ENCODE measurements around the gene RAB15.

Gene RAB15

GRCh38 chr14:64995291-64995690 is 23.2 kb upstream of the RAB15 start:
- Histone ChIP-seq H4K20me1 (ENCODE audit: low read depth, low read length) (0 out of 2 replicates have a peak, but pooled peaks cover 6% of the 10 kb centered on the region), H3K36me3 (ENCODE audit: low read length) (no peaks in the 10 kb centered on the region), H3F3A (ENCODE audit: insufficient read depth) (no peaks in the 10 kb centered on the region), H3K4me2 (ENCODE audit: low read depth, low read length, poor library complexity, severe bottlenecking) (no peak overlapping the region), H3K9me2 (replicated peaks; ENCODE audit: insufficient read depth, low read length) (no peaks in the 10 kb centered on the region), H3K27me3 (ENCODE audit: low read length) (no peaks in the 10 kb centered on the region), H3K9ac (ENCODE audit: low read length) (no peak overlapping the region), H3K79me2 (ENCODE audit: insufficient read depth, low read length) (no peaks in the 10 kb centered on the region; the same call in 1 of the 2 replicates), H3K4me3 (ENCODE audit: insufficient read depth, low read length, poor library complexity, severe bottlenecking) (no peak overlapping the region), H2AFZ (ENCODE audit: low read depth, low read length, severe bottlenecking) (no peak overlapping the region), H3K27ac (ENCODE audit: low read depth, low read length) (no peak overlapping the region), H3K9me3 (ENCODE audit: insufficient read depth, low read length) (no peaks in the 10 kb centered on the region)
- TF ChIP-seq EZH2phosphoT487 (conservative IDR thresholded peaks at IDR 0.05; ENCODE audit: low read length) (no peak), CTCF (IDR thresholded peaks at IDR 0.05; ENCODE audit: insufficient read depth, low read length, poor library complexity, severe bottlenecking) (no peak)

- 0 out of 2 replicates have a peak, but pooled peaks cover 1% of the 10 kb centered on the region for H4K20me1 ChIP-seq (ENCODE audit: low read depth, low read length)
- H3F3A ChIP-seq (ENCODE audit: insufficient read depth) = no peaks in the 10 kb centered on the region
- TF ChIP-seq EZH2phosphoT487 (conservative IDR thresholded peaks at IDR 0.05; ENCODE audit: low read length) (no peak), CTCF (IDR thresholded peaks at IDR 0.05; ENCODE audit: insufficient read depth, low read length, poor library complexity, severe bottlenecking) (no peak)
- no peaks in the 10 kb centered on the region for H3K27me3 ChIP-seq (ENCODE audit: low read length)
- no peak overlapping the region for H2AFZ ChIP-seq (ENCODE audit: low read depth, low read length, severe bottlenecking)
- no peak overlapping the region for H3K9ac ChIP-seq (ENCODE audit: low read length)
- no peaks in the 10 kb centered on the region for H3K9me3 ChIP-seq (ENCODE audit: insufficient read depth, low read length)
- no peaks in the 10 kb centered on the region for H3K36me3 ChIP-seq (ENCODE audit: low read length)
- no peaks in the 10 kb centered on the region for H3K9me2 ChIP-seq (replicated peaks; ENCODE audit: insufficient read depth, low read length)
- H3K27ac ChIP-seq (ENCODE audit: low read depth, low read length) = no peak overlapping the region
- no peak overlapping the region for H3K4me3 ChIP-seq (ENCODE audit: insufficient read depth, low read length, poor library complexity, severe bottlenecking)
- no peak overlapping the region for H3K4me2 ChIP-seq (ENCODE audit: low read depth, low read length, poor library complexity, severe bottlenecking)
- peaks cover 3% of the 10 kb centered on the region; the same call in 1 of the 2 replicates for H3K79me2 ChIP-seq (ENCODE audit: insufficient read depth, low read length)
Measured at GRCh38 chr14:64994540-64994939, 22.4 kb upstream of the RAB15 start.

DNA sequence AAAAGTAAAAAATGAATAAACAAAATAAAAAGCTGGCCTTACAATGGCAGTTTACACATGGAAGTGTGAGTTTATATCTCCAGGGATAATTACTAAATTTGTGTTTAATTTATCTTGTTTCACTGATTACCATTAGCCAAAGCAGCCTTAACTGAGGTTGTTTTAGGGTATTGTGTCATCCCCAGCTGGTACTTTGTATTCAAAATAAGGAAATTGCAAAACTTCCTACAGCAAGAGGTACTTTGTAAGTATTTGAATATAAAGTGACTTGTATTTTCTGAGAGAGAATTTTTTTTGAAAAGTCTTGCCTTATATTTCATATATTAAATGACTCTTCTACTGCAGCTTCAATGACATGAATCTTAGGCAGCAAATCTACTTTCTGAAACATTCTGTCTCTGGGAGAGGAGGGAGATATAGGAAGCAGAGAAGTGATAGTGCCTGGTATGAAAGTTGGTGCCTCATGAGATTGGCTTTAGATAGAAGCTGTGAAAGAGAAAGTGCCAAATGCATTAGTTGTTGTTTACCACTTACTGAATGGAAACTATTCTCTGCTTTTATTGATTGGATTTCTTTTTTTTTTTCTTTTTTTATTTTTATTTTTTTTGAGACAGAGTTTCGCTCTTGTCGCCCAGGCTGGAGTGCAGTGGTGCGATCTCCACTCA is 21.3 kb upstream of the RAB15 start:
- no peaks in the 10 kb centered on the region for H3K9me3 ChIP-seq (ENCODE audit: insufficient read depth, low read length)
- no peak overlapping the region for H2AFZ ChIP-seq (ENCODE audit: low read depth, low read length, severe bottlenecking)
- no peaks in the 10 kb centered on the region for H3K27me3 ChIP-seq (ENCODE audit: low read length)
- H3F3A ChIP-seq (ENCODE audit: insufficient read depth) = no peaks in the 10 kb centered on the region
- peaks cover 13% of the 10 kb centered on the region; the same call in 1 of the 2 replicates for H3K79me2 ChIP-seq (ENCODE audit: insufficient read depth, low read length)
- H3K9ac ChIP-seq (ENCODE audit: low read length) = no peak overlapping the region
- no peak for TF ChIP-seq EZH2phosphoT487 (conservative IDR thresholded peaks at IDR 0.05; ENCODE audit: low read length)
- TF ChIP-seq CTCF (IDR thresholded peaks at IDR 0.05; ENCODE audit: insufficient read depth, low read length, poor library complexity, severe bottlenecking) = no peak
- no peaks in the 10 kb centered on the region for H3K9me2 ChIP-seq (replicated peaks; ENCODE audit: insufficient read depth, low read length)
- no peaks in the 10 kb centered on the region for H3K36me3 ChIP-seq (ENCODE audit: low read length)
- H3K4me3 ChIP-seq (ENCODE audit: insufficient read depth, low read length, poor library complexity, severe bottlenecking) = no peak overlapping the region
- no peak overlapping the region for H3K4me2 ChIP-seq (ENCODE audit: low read depth, low read length, poor library complexity, severe bottlenecking)
- H4K20me1 ChIP-seq (ENCODE audit: low read depth, low read length) = no peaks in the 10 kb centered on the region
- H3K27ac ChIP-seq (ENCODE audit: low read depth, low read length) = no peak overlapping the region

Data from SU-DHL-6 (cell line).